ENCODE results near the gene REEP1. TPM values are rescaled to one million over a fixed set of nuclear protein-coding genes. Genes with fewer than 3 reads are reported as not detected.

REEP1 gene
- total and polyA plus RNA-seq, 2 of the 8 experiments (the other 6 are each of a cell fraction or from before 2014, with no cell fraction given) = 0.74 to 1.5 TPM

DNA sequence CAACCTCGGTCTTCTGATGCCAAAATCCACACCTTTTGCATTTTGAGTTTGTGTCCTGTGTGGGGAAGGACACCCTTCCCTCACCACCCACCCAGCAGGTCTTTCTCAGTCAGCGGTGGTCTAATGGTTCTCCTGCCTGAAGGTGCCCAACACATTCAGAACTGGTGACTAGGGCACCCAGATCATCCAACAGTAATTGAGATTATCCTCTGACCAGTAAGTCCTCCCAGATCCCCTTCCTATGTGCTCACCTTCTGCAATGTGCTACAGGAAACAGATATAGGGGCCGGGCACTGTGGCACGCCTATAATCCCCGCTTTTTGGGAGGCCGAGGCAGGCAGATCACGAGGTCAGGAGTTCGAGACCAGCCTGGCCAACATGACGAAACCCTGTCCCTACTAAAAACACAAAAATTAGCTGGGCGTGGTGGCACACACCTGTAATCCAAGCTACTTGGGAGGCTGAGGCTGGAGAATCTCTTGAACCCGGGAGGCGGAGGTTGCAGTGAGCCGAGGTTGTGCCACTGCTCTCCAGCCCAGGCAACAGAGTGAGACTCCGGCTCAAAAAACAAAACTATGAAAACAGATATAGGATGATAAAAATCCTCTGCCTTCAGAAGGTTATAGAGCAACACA is 56.2 kb downstream of the REEP1 start (continued):
- TF ChIP-seq, protein P1, sequence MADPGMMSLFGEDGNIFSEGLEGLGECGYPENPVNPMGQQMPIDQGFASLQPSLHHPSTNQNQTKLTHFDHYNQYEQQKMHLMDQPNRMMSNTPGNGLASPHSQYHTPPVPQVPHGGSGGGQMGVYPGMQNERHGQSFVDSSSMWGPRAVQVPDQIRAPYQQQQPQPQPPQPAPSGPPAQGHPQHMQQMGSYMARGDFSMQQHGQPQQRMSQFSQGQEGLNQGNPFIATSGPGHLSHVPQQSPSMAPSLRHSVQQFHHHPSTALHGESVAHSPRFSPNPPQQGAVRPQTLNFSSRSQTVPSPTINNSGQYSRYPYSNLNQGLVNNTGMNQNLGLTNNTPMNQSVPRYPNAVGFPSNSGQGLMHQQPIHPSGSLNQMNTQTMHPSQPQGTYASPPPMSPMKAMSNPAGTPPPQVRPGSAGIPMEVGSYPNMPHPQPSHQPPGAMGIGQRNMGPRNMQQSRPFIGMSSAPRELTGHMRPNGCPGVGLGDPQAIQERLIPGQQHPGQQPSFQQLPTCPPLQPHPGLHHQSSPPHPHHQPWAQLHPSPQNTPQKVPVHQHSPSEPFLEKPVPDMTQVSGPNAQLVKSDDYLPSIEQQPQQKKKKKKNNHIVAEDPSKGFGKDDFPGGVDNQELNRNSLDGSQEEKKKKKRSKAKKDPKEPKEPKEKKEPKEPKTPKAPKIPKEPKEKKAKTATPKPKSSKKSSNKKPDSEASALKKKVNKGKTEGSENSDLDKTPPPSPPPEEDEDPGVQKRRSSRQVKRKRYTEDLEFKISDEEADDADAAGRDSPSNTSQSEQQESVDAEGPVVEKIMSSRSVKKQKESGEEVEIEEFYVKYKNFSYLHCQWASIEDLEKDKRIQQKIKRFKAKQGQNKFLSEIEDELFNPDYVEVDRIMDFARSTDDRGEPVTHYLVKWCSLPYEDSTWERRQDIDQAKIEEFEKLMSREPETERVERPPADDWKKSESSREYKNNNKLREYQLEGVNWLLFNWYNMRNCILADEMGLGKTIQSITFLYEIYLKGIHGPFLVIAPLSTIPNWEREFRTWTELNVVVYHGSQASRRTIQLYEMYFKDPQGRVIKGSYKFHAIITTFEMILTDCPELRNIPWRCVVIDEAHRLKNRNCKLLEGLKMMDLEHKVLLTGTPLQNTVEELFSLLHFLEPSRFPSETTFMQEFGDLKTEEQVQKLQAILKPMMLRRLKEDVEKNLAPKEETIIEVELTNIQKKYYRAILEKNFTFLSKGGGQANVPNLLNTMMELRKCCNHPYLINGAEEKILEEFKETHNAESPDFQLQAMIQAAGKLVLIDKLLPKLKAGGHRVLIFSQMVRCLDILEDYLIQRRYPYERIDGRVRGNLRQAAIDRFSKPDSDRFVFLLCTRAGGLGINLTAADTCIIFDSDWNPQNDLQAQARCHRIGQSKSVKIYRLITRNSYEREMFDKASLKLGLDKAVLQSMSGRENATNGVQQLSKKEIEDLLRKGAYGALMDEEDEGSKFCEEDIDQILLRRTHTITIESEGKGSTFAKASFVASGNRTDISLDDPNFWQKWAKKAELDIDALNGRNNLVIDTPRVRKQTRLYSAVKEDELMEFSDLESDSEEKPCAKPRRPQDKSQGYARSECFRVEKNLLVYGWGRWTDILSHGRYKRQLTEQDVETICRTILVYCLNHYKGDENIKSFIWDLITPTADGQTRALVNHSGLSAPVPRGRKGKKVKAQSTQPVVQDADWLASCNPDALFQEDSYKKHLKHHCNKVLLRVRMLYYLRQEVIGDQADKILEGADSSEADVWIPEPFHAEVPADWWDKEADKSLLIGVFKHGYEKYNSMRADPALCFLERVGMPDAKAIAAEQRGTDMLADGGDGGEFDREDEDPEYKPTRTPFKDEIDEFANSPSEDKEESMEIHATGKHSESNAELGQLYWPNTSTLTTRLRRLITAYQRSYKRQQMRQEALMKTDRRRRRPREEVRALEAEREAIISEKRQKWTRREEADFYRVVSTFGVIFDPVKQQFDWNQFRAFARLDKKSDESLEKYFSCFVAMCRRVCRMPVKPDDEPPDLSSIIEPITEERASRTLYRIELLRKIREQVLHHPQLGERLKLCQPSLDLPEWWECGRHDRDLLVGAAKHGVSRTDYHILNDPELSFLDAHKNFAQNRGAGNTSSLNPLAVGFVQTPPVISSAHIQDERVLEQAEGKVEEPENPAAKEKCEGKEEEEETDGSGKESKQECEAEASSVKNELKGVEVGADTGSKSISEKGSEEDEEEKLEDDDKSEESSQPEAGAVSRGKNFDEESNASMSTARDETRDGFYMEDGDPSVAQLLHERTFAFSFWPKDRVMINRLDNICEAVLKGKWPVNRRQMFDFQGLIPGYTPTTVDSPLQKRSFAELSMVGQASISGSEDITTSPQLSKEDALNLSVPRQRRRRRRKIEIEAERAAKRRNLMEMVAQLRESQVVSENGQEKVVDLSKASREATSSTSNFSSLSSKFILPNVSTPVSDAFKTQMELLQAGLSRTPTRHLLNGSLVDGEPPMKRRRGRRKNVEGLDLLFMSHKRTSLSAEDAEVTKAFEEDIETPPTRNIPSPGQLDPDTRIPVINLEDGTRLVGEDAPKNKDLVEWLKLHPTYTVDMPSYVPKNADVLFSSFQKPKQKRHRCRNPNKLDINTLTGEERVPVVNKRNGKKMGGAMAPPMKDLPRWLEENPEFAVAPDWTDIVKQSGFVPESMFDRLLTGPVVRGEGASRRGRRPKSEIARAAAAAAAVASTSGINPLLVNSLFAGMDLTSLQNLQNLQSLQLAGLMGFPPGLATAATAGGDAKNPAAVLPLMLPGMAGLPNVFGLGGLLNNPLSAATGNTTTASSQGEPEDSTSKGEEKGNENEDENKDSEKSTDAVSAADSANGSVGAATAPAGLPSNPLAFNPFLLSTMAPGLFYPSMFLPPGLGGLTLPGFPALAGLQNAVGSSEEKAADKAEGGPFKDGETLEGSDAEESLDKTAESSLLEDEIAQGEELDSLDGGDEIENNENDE (IDR thresholded peaks at IDR 0.05; ENCODE audit: insufficient replicate concordance, low read length) = no peak
- no peak for TF ChIP-seq GTF2F1 (IDR thresholded peaks at IDR 0.05; ENCODE audit: borderline replicate concordance, low read depth, low read length)
- TF ChIP-seq, protein P2, sequence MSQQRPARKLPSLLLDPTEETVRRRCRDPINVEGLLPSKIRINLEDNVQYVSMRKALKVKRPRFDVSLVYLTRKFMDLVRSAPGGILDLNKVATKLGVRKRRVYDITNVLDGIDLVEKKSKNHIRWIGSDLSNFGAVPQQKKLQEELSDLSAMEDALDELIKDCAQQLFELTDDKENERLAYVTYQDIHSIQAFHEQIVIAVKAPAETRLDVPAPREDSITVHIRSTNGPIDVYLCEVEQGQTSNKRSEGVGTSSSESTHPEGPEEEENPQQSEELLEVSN (IDR thresholded peaks at IDR 0.05) = no peak
- no peak for TF ChIP-seq SUZ12 (IDR thresholded peaks at IDR 0.05; ENCODE audit: low read length)
- no peak for TF ChIP-seq SAP30 (IDR thresholded peaks at IDR 0.05; ENCODE audit: insufficient read depth, insufficient replicate concordance, low read length)
- no peak for TF ChIP-seq NANOG (IDR thresholded peaks at IDR 0.05; ENCODE audit: insufficient read depth, low read depth, low read length, poor library complexity, severe bottlenecking)
- no peak for TF ChIP-seq TAF1 (IDR thresholded peaks at IDR 0.05; ENCODE audit: low read depth, low read length)

Measured in H1 (cell line).